DOHH2 (cell line): ENCODE data around the gene FOXA1.

Experiments used
- H3F3A ChIP-seq: fragments of 200-600 bp; sonication (generic), shearing (Covaris generic); 2 replicates; pipeline ENCODE4 v1.6.0; 2016; ENCODE audit warnings: antibody characterized with exemption, mild to moderate bottlenecking; ENCODE audit not compliant: control insufficient read depth, insufficient read depth
- H3K27ac ChIP-seq: fragments of 200-600 bp; sonication (generic); 2 replicates; pipeline ENCODE4 v1.5.1; 2014; ENCODE audit warnings: low read depth, mild to moderate bottlenecking, low read length, moderate library complexity
- H3K27me3 ChIP-seq: fragments of 200-600 bp; sonication (generic); 2 replicates; pipeline ENCODE4 v1.6.1; 2014; ENCODE audit warnings: mild to moderate bottlenecking, low read length, mixed read lengths; ENCODE audit not compliant: control insufficient read depth
- H3K36me3 ChIP-seq: fragments of 200-600 bp; sonication (generic); 2 replicates; pipeline ENCODE4 v1.6.1; 2014; ENCODE audit warnings: mild to moderate bottlenecking, low read length, moderate library complexity, mixed read lengths; ENCODE audit not compliant: control insufficient read depth
- H3K4me1 ChIP-seq: fragments of 200-600 bp; sonication (generic); 2 replicates; pipeline ENCODE4 v1.6.1; 2014; ENCODE audit warnings: mild to moderate bottlenecking, low read length, mixed read lengths; ENCODE audit not compliant: control insufficient read depth
- H3K4me2 ChIP-seq: fragments of 200-600 bp; sonication (generic); 2 replicates; pipeline ENCODE4 v1.6.0; 2014; ENCODE audit warnings: mild to moderate bottlenecking, low read length, moderate library complexity
- H3K4me3 ChIP-seq: fragments of 200-600 bp; sonication (generic); 2 replicates; pipeline ENCODE4 v1.5.1; 2014; ENCODE audit warnings: mild to moderate bottlenecking, low read length, mixed read lengths
- H3K79me2 ChIP-seq: fragments of 200-600 bp; sonication (generic); 2 replicates; pipeline ENCODE4 v1.6.1; 2014; ENCODE audit warnings: mild to moderate bottlenecking, low read length, mixed read lengths; ENCODE audit not compliant: control insufficient read depth
- H3K9me2 ChIP-seq: fragments of 200-600 bp; sonication (generic); replicated peaks from 2 replicates; pipeline ENCODE4 v1.6.1; 2014; ENCODE audit warnings: mild to moderate bottlenecking, low read length, mixed read lengths; ENCODE audit not compliant: control insufficient read depth
- H3K9me3 ChIP-seq: fragments of 200-600 bp; sonication (generic); 2 replicates; pipeline ENCODE4 v1.6.1; 2014; ENCODE audit warnings: antibody characterized with exemption, low read length, mixed read lengths; ENCODE audit not compliant: control insufficient read depth, insufficient read depth
- H4K20me1 ChIP-seq: fragments of 200-600 bp; sonication (generic); 2 replicates; pipeline ENCODE4 v1.6.0; 2014; ENCODE audit warnings: low read depth, mild to moderate bottlenecking, antibody characterized with exemption, low read length, moderate library complexity; ENCODE audit not compliant: control insufficient read depth, insufficient read depth
- CTCF ChIP-seq: fragments of 200-600 bp; sonication (generic); IDR thresholded peaks from one replicate; pipeline ENCODE4 v1.5.1; 2014; ENCODE audit warnings: antibody characterized with exemption, mild to moderate bottlenecking, low read depth, low read length; ENCODE audit not compliant: poor library complexity, severe bottlenecking
- EZH2phosphoT487 ChIP-seq: fragments of 200-600 bp; sonication (generic); IDR thresholded peaks from 2 replicates; pipeline ENCODE4 v1.6.1; 2017; ENCODE audit warnings: borderline replicate concordance, mild to moderate bottlenecking, antibody characterized with exemption, low read length, moderate library complexity, mixed read lengths

FOXA1 gene

GRCh38 chr14:37587881-37588666 lies 7.0 kb downstream of the FOXA1 start:
- no peak overlapping the region for H3K4me3 ChIP-seq
- peaks cover 6% of the 10 kb centered on the region; the same call in 1 of the 2 replicates for H3K9me3 ChIP-seq
- H3K27me3 ChIP-seq, result no peaks in the 10 kb centered on the region
- no peaks in the 10 kb centered on the region for H4K20me1 ChIP-seq
- no peaks in the 10 kb centered on the region for H3K79me2 ChIP-seq
- no peaks in the 10 kb centered on the region for H3F3A ChIP-seq
- no peaks in the 10 kb centered on the region for H3K36me3 ChIP-seq
- no peaks in the 10 kb centered on the region for H3K4me1 ChIP-seq
- H3K9me2 ChIP-seq, result no peaks in the 10 kb centered on the region
- H3K27ac ChIP-seq, result no peak overlapping the region
- TF ChIP-seq EZH2phosphoT487 (no peak), CTCF (no peak)
- H3K4me2 ChIP-seq, result no peak overlapping the region

GRCh38 chr14:37587131-37587803 lies 7.8 kb downstream of the FOXA1 start:
- no peaks in the 10 kb centered on the region for H4K20me1 ChIP-seq
- H3K9me2 ChIP-seq, result no peaks in the 10 kb centered on the region
- H3K9me3 ChIP-seq, result peaks cover 6% of the 10 kb centered on the region; the same call in 1 of the 2 replicates
- no peaks in the 10 kb centered on the region for H3K36me3 ChIP-seq
- H3F3A ChIP-seq, result no peaks in the 10 kb centered on the region
- no peaks in the 10 kb centered on the region for H3K79me2 ChIP-seq
- H3K4me2 ChIP-seq, result no peak overlapping the region
- no peak overlapping the region for H3K27ac ChIP-seq
- TF ChIP-seq CTCF, result no peak
- TF ChIP-seq EZH2phosphoT487, result no peak
- no peaks in the 10 kb centered on the region for H3K4me1 ChIP-seq
- H3K27me3 ChIP-seq, result no peaks in the 10 kb centered on the region
- no peak overlapping the region for H3K4me3 ChIP-seq

GRCh38 chr14:37586797-37587130 lies 8.3 kb downstream of the FOXA1 start:
- Histone ChIP-seq H3K36me3 (no peaks in the 10 kb centered on the region), H3K9me3 (peaks cover 6% of the 10 kb centered on the region; the same call in 1 of the 2 replicates), H3K27me3 (no peaks in the 10 kb centered on the region), H3K4me3 (no peak overlapping the region), H3K4me1 (no peaks in the 10 kb centered on the region), H4K20me1 (no peaks in the 10 kb centered on the region), H3F3A (no peaks in the 10 kb centered on the region), H3K9me2 (no peaks in the 10 kb centered on the region), H3K4me2 (no peak overlapping the region), H3K79me2 (no peaks in the 10 kb centered on the region), H3K27ac (no peak overlapping the region)
- TF ChIP-seq CTCF (no peak), EZH2phosphoT487 (no peak)
